Spinal cord (tissue), 10 donors: ENCODE results near the gene ITGA11. TPM values are rescaled to one million over a fixed set of nuclear protein-coding genes. Genes with fewer than 3 reads are reported as not detected.

ENCODE experiments used
- DNase-seq, 6 donors: peaks; one replicate each; pipeline versions ENCODE4 v3.0.0 to v3.0.0-alpha.2; 2013 to 2015; ENCODE audit warnings: low spot score in 6 of 6, low read depth in 4 of 6
- H3K27ac ChIP-seq: one replicate; pipeline ENCODE4 v1.5.1; 2013; ENCODE audit warnings: low read depth, low read length, control low read depth
- H3K27me3 ChIP-seq: one replicate; pipeline ENCODE4 v1.6.1; 2013; ENCODE audit warnings: low read length; ENCODE audit not compliant: control insufficient read depth, insufficient read depth
- H3K36me3 ChIP-seq: one replicate; pipeline ENCODE4 v1.6.1; 2013; ENCODE audit warnings: low read length; ENCODE audit not compliant: control insufficient read depth, insufficient read depth
- H3K4me1 ChIP-seq: one replicate; pipeline ENCODE4 v1.6.1; 2013; ENCODE audit warnings: low read length; ENCODE audit not compliant: control insufficient read depth, insufficient read depth
- H3K4me3 ChIP-seq: one replicate; pipeline ENCODE4 v1.5.1; 2013; ENCODE audit warnings: low read depth, low read length, control low read depth
- H3K9me3 ChIP-seq: one replicate; pipeline ENCODE4 v1.6.1; 2013; ENCODE audit warnings: low read length; ENCODE audit not compliant: control insufficient read depth, insufficient read depth
- WGBS: methylation state at CpG from one replicate; pipeline ENCODE4 v1.1.5; 2013; ENCODE audit warnings: missing lambda C conversion rate; ENCODE audit not compliant: insufficient coverage; 5-methylcytosine and 5-hydroxymethylcytosine counted together
- polyA plus RNA-seq, 2 donors: library from polyadenylated mRNA; unstranded; fragments of 120-200 nt; gene quantifications; one replicate each; pipeline ENCODE4 v1.2.1, GENCODE V29; 2013; ENCODE audit not compliant: insufficient read length in 2 of 2
- total RNA-seq, 2 donors: library from RNA; depleted of rRNA in 1 of 2; stranded (reverse); fragments of 120-200 nt in 1 of 2; fragments of >200 nt in 1 of 2; gene quantifications; one replicate each; pipeline versions ENCODE4 v1.2.3 to v1.2.4, GENCODE V29; 2013 to 2014
- donor health status: healthy.

ITGA11 gene
- total and polyA plus RNA-seq, 4 donors, result 4.8 to 18.7 (median 7.4) TPM

GRCh38 chr15:68420186-68420684 lies 11.7 kb downstream of the ITGA11 start:
- peak in 1 of 6 donors; percentile 10 for DNase-seq
- WGBS, result 45% methylated on average over 2 of the region's 4 CpGs
- peaks cover 1% of the 10 kb centered on the region for H3K9me3 ChIP-seq

GRCh38 chr15:68419301-68420175 lies 12.4 kb downstream of the ITGA11 start:
- 81% methylated on average over 3 of the region's 5 CpGs for WGBS
- Histone ChIP-seq H3K4me1 (peaks cover 14% of the 10 kb centered on the region), H3K27me3 (no peaks in the 10 kb centered on the region), H3K27ac (no peak overlapping the region), H3K36me3 (no peaks in the 10 kb centered on the region), H3K4me3 (no peak overlapping the region), H3K9me3 (peaks cover 1% of the 10 kb centered on the region)
- DNase-seq, result no peak

More at GRCh38 chr15:68420186-68420684, 11.7 kb downstream of the ITGA11 start:
- Histone ChIP-seq H3K4me1 (peaks cover 14% of the 10 kb centered on the region), H3K36me3 (no peaks in the 10 kb centered on the region), H3K4me3 (no peak overlapping the region), H3K27me3 (no peaks in the 10 kb centered on the region), H3K27ac (no peak overlapping the region)

- H3K27me3 ChIP-seq, result no peaks in the 10 kb centered on the region
- no peaks in the 10 kb centered on the region for H3K36me3 ChIP-seq
- peaks cover 14% of the 10 kb centered on the region for H3K4me1 ChIP-seq
- peak in 3 of 6 donors; percentile 33 to 74 (median 45) for DNase-seq
- no peak overlapping the region for H3K4me3 ChIP-seq
- H3K27ac ChIP-seq, result no peak overlapping the region
- 53% methylated on average over 2 of the region's 6 CpGs for WGBS
- peaks cover 1% of the 10 kb centered on the region for H3K9me3 ChIP-seq
Observed at GRCh38 chr15:68418611-68419161, 13.3 kb downstream of the ITGA11 start.

- no peak overlapping the region for H3K27ac ChIP-seq
- H3K4me1 ChIP-seq, result peaks cover 14% of the 10 kb centered on the region
- no peak overlapping the region for H3K4me3 ChIP-seq
- WGBS, result no CpG with 5 or more reads among the region's 2 CpGs
- DNase-seq, result peak in 1 of 6 donors; percentile 14
- H3K27me3 ChIP-seq, result no peaks in the 10 kb centered on the region
- no peaks in the 10 kb centered on the region for H3K36me3 ChIP-seq
- peaks cover 1% of the 10 kb centered on the region for H3K9me3 ChIP-seq
Observed at GRCh38 chr15:68417897-68418296, 14.1 kb downstream of the ITGA11 start.

GRCh38 chr15:68417051-68417450 lies 14.9 kb downstream of the ITGA11 start:
- H3K4me1 ChIP-seq, result peaks cover 14% of the 10 kb centered on the region
- DNase-seq, result no peak
- H3K27ac ChIP-seq, result no peak overlapping the region
- no peak overlapping the region for H3K4me3 ChIP-seq
- H3K36me3 ChIP-seq, result no peaks in the 10 kb centered on the region
- WGBS, result 93% methylated on average over 3 of the region's 3 CpGs
- peaks cover 1% of the 10 kb centered on the region for H3K9me3 ChIP-seq
- no peaks in the 10 kb centered on the region for H3K27me3 ChIP-seq

- H3K36me3 ChIP-seq, result no peaks in the 10 kb centered on the region
- no peak overlapping the region for H3K27ac ChIP-seq
- peaks cover 11% of the 10 kb centered on the region for H3K4me1 ChIP-seq
- H3K9me3 ChIP-seq, result peaks cover 1% of the 10 kb centered on the region
- WGBS, result 81% methylated on average over 4 of the region's 4 CpGs
- DNase-seq, result no peak
- no peak overlapping the region for H3K4me3 ChIP-seq
- no peaks in the 10 kb centered on the region for H3K27me3 ChIP-seq
Observed at GRCh38 chr15:68416158-68416535, 15.8 kb downstream of the ITGA11 start.

- Histone ChIP-seq H3K27me3 (no peaks in the 10 kb centered on the region), H3K36me3 (no peaks in the 10 kb centered on the region), H3K27ac (no peak overlapping the region), H3K9me3 (peaks cover 1% of the 10 kb centered on the region), H3K4me3 (no peak overlapping the region), H3K4me1 (peaks cover 10% of the 10 kb centered on the region)
- 90% methylated on average over 6 of the region's 6 CpGs for WGBS
- no peak for DNase-seq
Observed at GRCh38 chr15:68415501-68416157, 16.3 kb downstream of the ITGA11 start.

GRCh38 chr15:68415061-68415460 lies 16.9 kb downstream of the ITGA11 start:
- H3K36me3 ChIP-seq, result no peaks in the 10 kb centered on the region
- peaks cover 1% of the 10 kb centered on the region for H3K9me3 ChIP-seq
- WGBS, result 82% methylated on average over 5 of the region's 7 CpGs
- no peak for DNase-seq
- H3K27me3 ChIP-seq, result no peaks in the 10 kb centered on the region
- H3K4me3 ChIP-seq, result no peak overlapping the region
- peaks cover 10% of the 10 kb centered on the region for H3K4me1 ChIP-seq
- H3K27ac ChIP-seq, result no peak overlapping the region

GRCh38 chr15:68414591-68414990 lies 17.4 kb downstream of the ITGA11 start:
- H3K9me3 ChIP-seq, result peaks cover 1% of the 10 kb centered on the region
- H3K4me1 ChIP-seq, result peaks cover 10% of the 10 kb centered on the region
- H3K27ac ChIP-seq, result no peak overlapping the region
- no peaks in the 10 kb centered on the region for H3K27me3 ChIP-seq
- WGBS, result 91% methylated on average over 7 of the region's 8 CpGs
- no peak for DNase-seq
- H3K4me3 ChIP-seq, result no peak overlapping the region
- no peaks in the 10 kb centered on the region for H3K36me3 ChIP-seq
